ENCODE results near the gene SERPINA9.
"Not testable (repeated sequence)": the region's sequence is repeated elsewhere in the genome, so short reads cannot be mapped to it uniquely, and the experiment has no call there.

Gene SERPINA9

DNA sequence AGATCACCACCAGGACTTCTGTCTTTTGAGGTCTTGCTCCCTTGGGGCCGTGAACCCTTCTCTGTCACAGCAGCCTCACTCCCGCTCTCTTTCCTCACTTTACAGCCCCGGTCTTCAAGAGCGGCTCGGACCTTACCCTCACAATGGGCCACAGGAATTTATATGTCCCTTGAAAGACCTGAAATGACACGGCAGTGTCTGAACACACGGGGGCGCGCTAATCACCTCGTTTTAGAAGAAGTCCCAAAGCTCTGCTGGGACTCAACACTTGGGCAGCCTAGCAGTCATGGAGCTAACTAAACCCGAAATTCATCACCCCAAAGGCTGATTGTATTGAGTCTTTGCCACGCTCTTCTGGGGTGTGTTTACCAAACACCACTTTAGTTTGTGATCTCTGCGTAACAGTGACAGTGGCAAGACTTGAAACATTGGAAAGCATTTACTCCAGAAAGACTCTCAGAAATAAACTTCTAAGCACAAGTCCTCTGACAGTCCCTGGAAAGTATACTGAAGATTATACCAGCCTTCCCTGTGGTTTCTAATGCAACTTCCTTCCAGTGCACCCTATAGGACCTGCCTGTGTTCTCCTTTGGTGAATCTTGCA, 52.4 kb downstream of the SERPINA9 start:
- FAIRE-seq, result no peak

DNA sequence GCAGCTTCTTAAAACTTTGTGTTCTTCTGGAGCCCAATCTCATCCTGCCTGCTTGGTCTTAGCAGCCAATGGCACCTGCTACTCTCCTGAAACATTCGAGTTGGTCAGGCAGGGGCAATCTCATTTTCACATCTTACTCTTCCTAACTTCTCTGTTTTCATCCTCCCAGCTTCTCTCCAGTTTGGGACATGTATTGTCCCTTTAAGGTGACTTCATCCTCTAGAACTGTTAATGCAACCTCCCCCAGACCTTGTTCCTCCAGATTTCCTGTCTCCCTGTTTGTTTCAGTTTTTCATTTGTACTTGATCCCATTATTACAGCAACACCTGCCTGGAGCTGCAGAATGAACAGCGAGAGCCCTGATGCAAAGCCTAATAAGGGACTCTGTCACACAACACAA, 54.7 kb downstream of the SERPINA9 start:
- no peak for FAIRE-seq

DNA sequence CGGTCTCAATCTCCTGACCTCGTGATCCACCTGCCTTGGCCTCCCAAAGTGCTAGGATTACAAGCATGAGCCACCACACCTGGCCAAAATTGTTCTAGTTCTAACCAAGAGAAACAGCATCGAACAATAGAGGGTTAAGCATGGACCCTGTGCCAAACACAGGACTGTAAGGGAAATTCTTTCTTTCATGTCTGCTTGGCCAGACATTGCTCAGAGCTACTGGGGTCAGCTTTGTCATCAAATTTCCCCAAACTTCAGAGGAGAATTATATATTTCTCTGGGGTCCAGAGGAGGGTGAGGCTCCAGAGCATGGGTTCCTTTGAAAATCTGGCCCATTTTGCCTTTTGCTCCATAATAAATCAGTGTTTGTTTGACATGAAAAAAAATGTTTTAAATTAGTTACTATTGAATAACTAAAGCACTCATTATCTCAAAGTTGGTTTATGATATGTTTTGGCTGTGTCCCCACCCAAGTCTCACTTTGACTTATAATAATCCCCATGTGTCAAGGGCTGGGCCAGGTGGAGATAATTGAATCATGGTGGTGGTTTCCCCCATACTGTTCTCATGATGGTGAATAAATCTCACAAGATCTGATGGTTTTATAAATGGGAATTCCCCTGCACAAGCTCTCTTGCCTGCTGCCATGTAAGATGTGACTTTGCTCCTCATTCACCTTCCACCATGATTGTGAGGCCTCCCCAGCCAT, 58.3 kb downstream of the SERPINA9 start:
- FAIRE-seq, result not testable (repeated sequence)
